ENCODE data around the gene GADD45B.

GADD45B gene, protein sequence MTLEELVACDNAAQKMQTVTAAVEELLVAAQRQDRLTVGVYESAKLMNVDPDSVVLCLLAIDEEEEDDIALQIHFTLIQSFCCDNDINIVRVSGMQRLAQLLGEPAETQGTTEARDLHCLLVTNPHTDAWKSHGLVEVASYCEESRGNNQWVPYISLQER

DNA sequence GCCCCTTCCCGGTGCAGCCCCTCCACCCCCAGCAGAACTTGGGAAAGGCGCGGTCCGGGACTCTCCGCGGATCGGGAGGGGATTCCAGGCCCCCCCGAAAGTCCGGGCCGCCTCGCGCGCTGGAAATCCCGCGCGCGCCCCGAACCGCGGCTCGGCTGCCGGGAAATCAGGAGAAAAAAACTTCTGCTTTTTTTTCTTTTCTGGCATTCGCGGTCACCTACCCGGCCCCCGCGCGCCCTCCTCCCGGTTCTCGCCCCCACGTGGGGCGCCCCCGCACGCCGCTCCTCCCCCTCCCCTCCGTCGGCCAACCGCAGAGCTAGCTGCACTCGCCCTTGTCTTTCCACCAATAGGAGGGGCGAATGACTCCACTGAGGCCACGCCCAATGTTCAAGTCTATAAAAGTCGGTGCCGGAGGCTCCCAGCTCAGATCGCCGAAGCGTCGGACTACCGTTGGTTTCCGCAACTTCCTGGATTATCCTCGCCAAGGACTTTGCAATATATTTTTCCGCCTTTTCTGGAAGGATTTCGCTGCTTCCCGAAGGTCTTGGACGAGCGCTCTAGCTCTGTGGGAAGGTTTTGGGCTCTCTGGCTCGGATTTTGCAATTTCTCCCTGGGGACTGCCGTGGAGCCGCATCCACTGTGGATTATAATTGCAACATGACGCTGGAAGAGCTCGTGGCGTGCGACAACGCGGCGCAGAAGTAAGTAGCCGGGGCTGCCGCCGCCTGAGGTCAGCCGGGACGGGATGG is at the start of gene GADD45B:
Gene GADD45B (plus strand): TSS at position 426 of the 749 bp plus-strand sequence. CDS start 232 bp downstream, at position 658.
- peak; percentile 99 for DNase-seq (ENCODE audit: low spot score)
- TF ChIP-seq, protein P1, sequence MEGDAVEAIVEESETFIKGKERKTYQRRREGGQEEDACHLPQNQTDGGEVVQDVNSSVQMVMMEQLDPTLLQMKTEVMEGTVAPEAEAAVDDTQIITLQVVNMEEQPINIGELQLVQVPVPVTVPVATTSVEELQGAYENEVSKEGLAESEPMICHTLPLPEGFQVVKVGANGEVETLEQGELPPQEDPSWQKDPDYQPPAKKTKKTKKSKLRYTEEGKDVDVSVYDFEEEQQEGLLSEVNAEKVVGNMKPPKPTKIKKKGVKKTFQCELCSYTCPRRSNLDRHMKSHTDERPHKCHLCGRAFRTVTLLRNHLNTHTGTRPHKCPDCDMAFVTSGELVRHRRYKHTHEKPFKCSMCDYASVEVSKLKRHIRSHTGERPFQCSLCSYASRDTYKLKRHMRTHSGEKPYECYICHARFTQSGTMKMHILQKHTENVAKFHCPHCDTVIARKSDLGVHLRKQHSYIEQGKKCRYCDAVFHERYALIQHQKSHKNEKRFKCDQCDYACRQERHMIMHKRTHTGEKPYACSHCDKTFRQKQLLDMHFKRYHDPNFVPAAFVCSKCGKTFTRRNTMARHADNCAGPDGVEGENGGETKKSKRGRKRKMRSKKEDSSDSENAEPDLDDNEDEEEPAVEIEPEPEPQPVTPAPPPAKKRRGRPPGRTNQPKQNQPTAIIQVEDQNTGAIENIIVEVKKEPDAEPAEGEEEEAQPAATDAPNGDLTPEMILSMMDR (IDR thresholded peaks at IDR 0.05; ENCODE audit: extremely low read depth, missing control alignments), result no peak

DNA sequence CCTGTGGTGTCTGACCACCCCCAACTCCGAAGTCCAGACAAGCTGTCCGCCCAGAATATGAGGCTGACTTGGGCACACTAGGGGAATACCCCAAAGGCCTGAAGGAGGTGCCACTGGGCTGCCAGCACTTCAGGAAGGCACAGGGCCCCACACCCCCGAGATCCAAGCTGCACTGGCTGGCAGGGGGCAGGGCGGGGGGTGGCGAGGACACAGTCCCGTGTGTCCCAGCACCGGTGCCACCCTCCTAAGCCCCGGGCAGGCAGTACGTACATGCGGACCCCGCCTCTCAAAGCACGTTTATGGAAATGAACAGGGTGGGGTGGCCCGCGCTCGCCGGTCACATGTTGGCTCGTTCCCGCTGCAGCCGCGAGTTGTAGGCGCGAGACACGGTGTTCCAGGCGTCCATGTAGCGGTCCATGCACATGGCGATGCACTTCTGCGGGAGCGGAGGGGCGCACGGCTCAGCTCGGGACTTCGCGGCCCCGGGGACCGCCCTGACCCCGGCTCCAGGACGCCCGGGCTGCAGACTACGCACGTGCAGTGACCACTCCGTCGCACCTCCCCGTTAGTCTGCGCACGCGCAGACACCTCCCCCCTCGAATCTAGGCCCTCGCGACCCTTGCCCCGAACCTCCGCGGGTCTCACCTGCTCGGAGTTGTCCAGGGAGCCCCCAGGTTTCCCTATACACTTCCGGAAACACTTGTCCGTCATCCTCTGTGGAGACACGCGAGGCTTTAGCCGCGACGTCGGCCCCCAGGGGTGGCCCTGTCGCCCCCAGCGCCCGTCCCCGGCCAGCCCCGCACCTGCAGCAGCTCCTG is 49.1 kb upstream of the GADD45B start:
- peak; percentile 87 for DNase-seq (ENCODE audit: low spot score)
- TF ChIP-seq, protein P1 (IDR thresholded peaks at IDR 0.05; ENCODE audit: extremely low read depth, missing control alignments), result no peak

DNA sequence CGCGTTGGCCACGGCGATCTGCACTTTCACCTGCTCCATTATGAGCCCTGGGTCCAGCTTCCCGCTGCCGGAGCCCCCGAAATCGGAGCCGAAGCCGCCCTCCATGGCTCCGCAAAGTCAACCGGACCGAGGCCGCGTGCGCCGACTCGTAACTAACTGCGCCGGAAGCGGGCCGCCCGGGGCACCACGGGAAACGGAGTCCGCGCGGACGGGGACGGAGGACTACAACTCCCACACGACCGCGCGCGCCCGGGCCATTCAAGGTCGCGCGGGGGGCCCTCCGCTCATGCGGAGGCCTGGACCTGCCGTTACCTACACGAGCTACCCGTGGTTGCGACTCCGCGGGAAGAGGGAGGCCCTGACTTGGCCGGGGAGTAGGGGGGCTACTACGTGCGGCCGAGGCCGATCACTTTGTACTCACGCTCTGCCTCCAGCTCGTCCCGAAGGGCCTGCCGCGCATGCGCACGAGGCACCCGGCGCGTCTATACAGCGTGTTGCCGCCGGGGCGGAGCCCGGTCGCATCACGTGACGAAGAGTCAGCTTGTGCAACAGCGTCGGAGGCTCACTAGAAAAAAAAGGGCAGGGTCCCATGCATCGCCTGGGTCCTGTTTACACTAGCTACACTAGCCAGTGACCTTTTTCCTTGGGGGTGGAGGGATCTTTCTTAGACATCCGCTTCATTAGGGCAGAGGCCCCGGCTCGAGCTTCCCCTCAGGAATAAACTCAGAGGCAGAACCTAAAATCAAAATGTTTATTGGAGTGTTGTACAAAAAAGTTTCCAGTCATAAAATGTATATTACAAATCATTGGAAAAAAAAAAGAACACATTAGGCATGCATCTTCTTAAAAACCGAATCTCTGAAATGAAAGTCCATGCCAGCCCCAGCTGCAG is 48.3 kb upstream of the GADD45B start, which contains the start of gene TIMM13:
Gene TIMM13 (minus strand): TSS at position 158 of the 892 bp plus-strand sequence. CDS start 53 bp downstream, at position 105.
- DNase-seq (ENCODE audit: low spot score), result peak; percentile 99
- TF ChIP-seq, protein P1 (IDR thresholded peaks at IDR 0.05; ENCODE audit: extremely low read depth, missing control alignments), result no peak

DNA sequence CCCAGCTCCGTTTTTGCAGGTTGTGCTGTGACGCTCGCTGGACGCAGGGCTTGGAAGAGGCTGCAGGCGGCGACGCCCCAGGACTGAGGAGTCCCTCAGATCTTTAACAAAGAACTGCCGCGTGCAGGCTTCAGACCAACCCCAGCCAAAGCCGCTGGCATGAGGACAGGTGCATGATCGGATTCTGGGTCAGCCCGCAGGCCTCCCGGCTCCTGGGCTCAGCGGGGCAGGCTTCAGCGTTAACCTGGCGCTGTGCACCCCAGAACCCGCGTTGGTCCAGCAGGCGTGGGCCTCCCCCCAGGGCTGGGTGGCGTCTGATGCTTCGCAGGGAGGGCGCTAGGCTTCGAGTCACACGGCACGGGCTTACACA is 47.6 kb upstream of the GADD45B start:
- no peak for DNase-seq (ENCODE audit: low spot score)

DNA sequence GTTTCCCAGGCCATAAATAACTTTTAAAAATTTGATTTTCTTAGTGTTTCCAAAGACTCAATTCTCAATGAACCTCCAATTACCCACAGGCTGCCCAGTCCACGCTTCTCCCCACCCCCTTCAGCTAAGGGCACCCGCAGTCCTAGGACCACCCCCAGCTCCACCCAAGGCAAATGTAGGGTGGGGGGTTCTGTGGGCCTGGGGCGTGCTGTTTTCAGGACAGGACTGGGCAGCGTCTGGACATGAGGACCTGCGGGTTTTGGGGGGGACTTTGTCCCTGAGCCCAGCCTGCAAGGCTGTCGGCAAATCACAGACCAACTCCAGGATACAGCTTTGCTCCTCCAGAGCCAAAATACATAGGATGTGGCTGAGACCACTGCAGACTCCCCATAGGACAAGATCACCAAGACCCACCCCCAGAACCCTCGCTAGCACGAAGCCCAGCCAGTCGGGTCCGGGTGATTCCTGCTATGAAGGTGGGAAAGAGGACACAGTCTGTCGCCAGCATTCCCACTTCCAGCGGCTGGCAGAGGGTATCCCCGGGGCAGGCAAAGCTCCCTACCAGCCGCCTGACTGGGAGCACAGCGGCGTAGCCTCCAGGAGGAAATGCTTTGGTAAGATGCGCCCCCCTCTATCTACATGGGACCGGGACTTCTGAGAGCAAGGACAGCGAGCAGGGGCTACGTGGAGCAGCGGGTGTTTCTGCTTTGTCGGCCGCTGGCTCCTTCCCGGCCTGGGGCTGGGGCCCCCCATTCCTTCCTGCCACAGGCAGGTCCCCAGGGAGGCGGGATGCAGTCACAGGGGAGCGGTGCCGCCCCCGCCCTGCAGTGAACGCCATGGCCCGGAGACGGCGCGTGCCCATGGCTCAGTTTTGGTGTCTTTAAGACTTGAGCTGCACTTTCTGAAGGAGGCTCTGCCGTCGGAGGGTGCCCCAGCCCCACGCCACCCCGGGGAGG is 46.9 kb upstream of the GADD45B start:
- TF ChIP-seq, protein P1 (IDR thresholded peaks at IDR 0.05; ENCODE audit: extremely low read depth, missing control alignments), result no peak
- DNase-seq (ENCODE audit: low spot score), result no peak

More for the DNA sequence above, 47.6 kb upstream of the GADD45B start:
- TF ChIP-seq, protein P1 (IDR thresholded peaks at IDR 0.05; ENCODE audit: extremely low read depth, missing control alignments), result no peak

Measured in GM20000 (cell line).